Parathyroid adenoma (tissue), 2 donors: Measurements from ENCODE around the gene PGM2L1.

Experiments
- H2AFZ ChIP-seq: fragments of 300-600 bp; sonication (generic); one replicate; pipeline ENCODE4 v1.7.0; 2017; ENCODE audit warnings: antibody characterized with exemption, mild to moderate bottlenecking
- H3K27ac ChIP-seq: fragments of 300-600 bp; sonication (generic); one replicate; pipeline ENCODE4 v1.7.0; 2017
- H3K27me3 ChIP-seq: fragments of 300-600 bp; sonication (generic); one replicate; pipeline ENCODE4 v1.7.0; 2017; ENCODE audit warnings: low read length; ENCODE audit not compliant: control insufficient read depth, insufficient read depth
- H3K36me3 ChIP-seq: fragments of 300-600 bp; sonication (generic); one replicate; pipeline ENCODE4 v1.7.0; 2017; ENCODE audit warnings: low read length; ENCODE audit not compliant: control insufficient read depth, insufficient read depth
- H3K4me1 ChIP-seq: fragments of 300-600 bp; sonication (generic); one replicate; pipeline ENCODE4 v1.7.0; 2017; ENCODE audit warnings: control low read depth
- H3K4me2 ChIP-seq: fragments of 300-600 bp; sonication (generic); one replicate; pipeline ENCODE4 v1.7.0; 2017; ENCODE audit warnings: low read length
- H3K4me3 ChIP-seq: fragments of 300-600 bp; sonication (generic); one replicate; pipeline ENCODE4 v1.7.0; 2017; ENCODE audit warnings: low read depth, low read length
- H3K79me2 ChIP-seq: fragments of 300-600 bp; sonication (generic); one replicate; pipeline ENCODE4 v1.7.0; 2017; ENCODE audit warnings: control low read depth
- H3K9ac ChIP-seq: fragments of 300-600 bp; sonication (generic); one replicate; pipeline ENCODE4 v1.7.0; 2017; ENCODE audit warnings: mild to moderate bottlenecking
- H3K9me3 ChIP-seq: fragments of 300-600 bp; sonication (generic); one replicate; pipeline ENCODE4 v1.7.0; 2017; ENCODE audit warnings: low read length; ENCODE audit not compliant: control insufficient read depth
- CTCF ChIP-seq: fragments of 300-600 bp; sonication (generic); IDR thresholded peaks from one replicate; pipeline ENCODE4 v1.7.0; 2017; ENCODE audit warnings: antibody characterized with exemption, mild to moderate bottlenecking
- donor health status: primary hyperparathyroidism.

The PGM2L1 gene

GRCh38 chr11:74443071-74443864 is 45.0 kb upstream of the PGM2L1 start:
- H3K79me2 ChIP-seq = no peaks in the 10 kb centered on the region
- no peaks in the 10 kb centered on the region for H3K27me3 ChIP-seq
- no peak overlapping the region for H3K4me3 ChIP-seq
- no peaks in the 10 kb centered on the region for H3K9me3 ChIP-seq
- no peaks in the 10 kb centered on the region for H3K36me3 ChIP-seq
- TF ChIP-seq CTCF = no peak
- no peak overlapping the region for H3K27ac ChIP-seq
- no peak overlapping the region for H3K9ac ChIP-seq
- peak overlapping the region; percentile 72 for H2AFZ ChIP-seq
- H3K4me1 ChIP-seq = no peaks in the 10 kb centered on the region
- no peak overlapping the region for H3K4me2 ChIP-seq

GRCh38 chr11:74442636-74443035 is 44.4 kb upstream of the PGM2L1 start:
- no peak overlapping the region for H3K4me3 ChIP-seq
- H3K27ac ChIP-seq = no peak overlapping the region

GRCh38 chr11:74438681-74439080 is 40.4 kb upstream of the PGM2L1 start:
- no peak overlapping the region for H2AFZ ChIP-seq
- no peaks in the 10 kb centered on the region for H3K36me3 ChIP-seq
- no peaks in the 10 kb centered on the region for H3K9me3 ChIP-seq
- no peak overlapping the region for H3K9ac ChIP-seq
- H3K4me2 ChIP-seq = no peak overlapping the region
- TF ChIP-seq CTCF = no peak
- H3K27ac ChIP-seq = no peak overlapping the region
- no peaks in the 10 kb centered on the region for H3K27me3 ChIP-seq
- no peaks in the 10 kb centered on the region for H3K79me2 ChIP-seq
- no peak overlapping the region for H3K4me3 ChIP-seq
- H3K4me1 ChIP-seq = no peaks in the 10 kb centered on the region

More at GRCh38 chr11:74442636-74443035, 44.4 kb upstream of the PGM2L1 start:
- no peak overlapping the region for H3K9ac ChIP-seq
- H3K27me3 ChIP-seq = no peaks in the 10 kb centered on the region
- H3K9me3 ChIP-seq = no peaks in the 10 kb centered on the region
- no peak overlapping the region for H2AFZ ChIP-seq
- no peak overlapping the region for H3K4me2 ChIP-seq
- H3K4me1 ChIP-seq = no peaks in the 10 kb centered on the region
- no peak for TF ChIP-seq CTCF
- no peaks in the 10 kb centered on the region for H3K36me3 ChIP-seq
- H3K79me2 ChIP-seq = no peaks in the 10 kb centered on the region

- H2AFZ ChIP-seq = no peak overlapping the region
- TF ChIP-seq CTCF = no peak
- H3K4me1 ChIP-seq = no peaks in the 10 kb centered on the region
- no peaks in the 10 kb centered on the region for H3K27me3 ChIP-seq
- no peaks in the 10 kb centered on the region for H3K36me3 ChIP-seq
- no peak overlapping the region for H3K27ac ChIP-seq
- H3K79me2 ChIP-seq = no peaks in the 10 kb centered on the region
- no peak overlapping the region for H3K4me3 ChIP-seq
- H3K9me3 ChIP-seq = no peaks in the 10 kb centered on the region
- H3K9ac ChIP-seq = no peak overlapping the region
- no peak overlapping the region for H3K4me2 ChIP-seq
Measured at GRCh38 chr11:74437441-74438042, 39.3 kb upstream of the PGM2L1 start.
